ENCODE results near the gene RELN.
"Not testable (repeated sequence)": the region's sequence is repeated elsewhere in the genome, so short reads cannot be mapped to it uniquely, and the experiment has no call there.

RELN gene

DNA sequence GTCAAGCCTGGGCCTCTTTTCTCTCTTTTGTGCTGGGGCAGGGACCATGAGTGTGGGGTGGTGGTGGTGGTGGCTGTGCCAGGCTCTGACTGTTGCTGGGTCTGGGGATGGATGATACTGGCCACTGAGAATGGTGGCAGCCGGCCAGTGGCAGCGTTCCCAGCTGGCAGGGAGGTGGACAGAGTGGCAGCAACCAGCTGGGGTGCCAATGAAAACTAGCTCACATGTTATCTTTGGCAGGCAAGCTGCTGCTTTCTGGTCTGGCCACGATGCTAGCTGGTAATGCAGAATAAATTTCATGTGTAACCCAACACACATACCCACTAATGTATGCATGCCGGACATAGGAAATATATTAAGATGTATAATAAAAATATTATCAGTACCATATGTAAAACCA lies 448.4 kb downstream of the RELN start:
- no peak for DNase-seq

DNA sequence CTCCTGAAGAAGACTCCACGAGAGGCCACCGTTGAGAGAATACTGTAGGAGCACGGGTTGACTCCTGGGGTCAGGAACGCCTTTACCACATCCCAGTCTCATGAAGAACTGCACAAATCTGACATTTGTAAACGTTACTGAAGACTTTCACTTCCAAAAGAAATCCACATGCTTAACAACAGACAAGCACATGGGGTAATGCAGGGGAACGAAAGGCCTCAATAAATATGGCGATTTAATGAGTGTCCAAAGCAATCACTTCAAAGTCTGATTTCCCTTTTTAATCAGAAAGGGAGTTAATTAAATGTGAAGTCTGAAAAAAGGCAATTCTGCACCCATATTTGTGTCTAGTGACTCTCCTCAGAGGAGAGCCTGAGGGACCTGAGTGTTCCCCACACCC lies 449.1 kb downstream of the RELN start:
- DNase-seq: no peak

DNA sequence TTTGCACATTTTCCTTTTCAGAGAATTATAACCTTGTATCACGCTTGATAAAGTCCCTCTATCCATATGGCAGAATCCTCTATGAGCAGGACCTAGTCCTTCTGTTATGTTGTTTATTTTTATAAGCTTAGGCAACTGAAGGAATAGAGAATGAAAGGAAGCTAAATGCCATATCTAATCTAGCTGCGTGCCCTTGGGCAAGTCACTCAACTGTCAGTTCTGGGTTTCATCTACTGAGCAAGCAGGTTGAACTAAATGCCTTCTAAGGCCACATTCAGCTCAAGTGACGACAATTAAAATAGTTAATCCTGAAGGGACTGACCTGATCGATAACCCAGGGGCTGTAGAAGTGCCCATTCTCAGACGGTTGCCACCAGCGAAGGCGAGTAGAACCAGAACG lies 449.6 kb downstream of the RELN start:
- DNase-seq: no peak

DNA sequence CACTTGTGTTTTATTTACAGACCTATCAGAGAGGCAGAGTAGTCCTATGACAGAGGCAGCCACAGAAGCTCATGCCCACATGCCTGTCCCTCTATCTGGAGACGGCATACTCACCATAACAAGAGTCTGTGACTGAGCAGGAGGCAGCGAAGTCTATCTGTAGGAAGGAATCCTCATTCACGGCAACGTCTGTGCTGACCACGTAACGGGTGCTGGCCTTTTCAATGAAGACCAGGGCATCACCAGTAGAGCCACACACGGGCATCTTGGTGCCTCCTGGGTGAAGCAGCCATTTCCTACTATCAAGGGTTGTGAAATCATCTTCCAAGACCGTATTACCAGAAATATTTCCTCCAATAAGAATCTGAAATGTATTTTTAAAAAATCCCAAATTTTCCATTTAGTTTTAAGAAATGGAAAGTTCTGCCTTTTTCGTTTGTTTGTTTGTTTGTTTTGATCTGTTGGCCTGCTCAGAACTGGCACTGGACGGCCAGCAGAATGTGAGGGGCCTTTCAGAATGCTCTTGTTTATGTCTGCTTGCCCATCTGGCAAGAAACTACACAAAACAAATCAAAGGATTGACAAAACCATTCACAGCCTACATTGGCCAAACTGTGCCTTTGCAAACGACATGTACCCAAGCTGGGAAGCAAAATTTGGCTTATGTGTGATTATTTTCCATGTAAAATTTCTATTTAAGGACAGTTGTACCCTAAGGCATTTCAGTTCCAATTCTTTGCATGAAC lies 450.3 kb downstream of the RELN start:
- no peak for DNase-seq

DNA sequence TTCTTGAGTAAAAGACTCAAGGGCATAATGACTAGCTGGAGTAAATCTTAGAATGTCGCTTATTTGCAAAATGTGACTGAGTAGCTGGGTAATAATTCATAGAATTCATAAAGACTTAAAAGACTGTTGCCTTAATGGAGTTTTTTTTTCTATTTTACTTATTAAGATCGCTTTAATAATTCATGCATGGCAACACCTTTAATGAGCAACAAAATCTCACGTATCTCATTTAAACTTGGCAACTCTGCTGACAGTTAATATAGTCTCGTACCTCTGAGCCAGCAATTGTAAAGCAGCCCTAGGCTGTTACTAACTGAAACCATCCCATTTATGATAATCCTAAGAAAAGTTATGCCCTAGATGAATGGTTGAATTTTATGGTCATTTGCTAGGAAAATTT lies 455.7 kb downstream of the RELN start:
- no peak for DNase-seq

DNA sequence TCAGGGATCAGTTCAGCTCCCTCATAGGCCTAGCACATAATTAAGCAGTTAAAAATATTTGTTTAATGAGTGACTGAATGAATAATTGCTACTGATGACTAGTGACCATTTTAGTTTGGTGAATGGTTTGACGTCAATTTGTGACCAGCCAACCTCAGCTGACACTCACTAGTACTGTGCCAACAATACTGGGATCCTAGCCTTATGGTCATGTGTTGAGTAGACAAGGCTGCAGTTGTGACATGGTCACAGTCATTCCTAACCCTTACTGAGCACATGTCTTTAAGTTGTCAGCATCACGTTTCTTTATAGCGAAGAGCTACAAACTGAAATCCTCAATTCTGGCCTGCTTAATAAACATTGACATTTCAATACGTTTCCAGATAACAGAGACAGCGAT lies 456.5 kb downstream of the RELN start:
- no peak for DNase-seq

DNA sequence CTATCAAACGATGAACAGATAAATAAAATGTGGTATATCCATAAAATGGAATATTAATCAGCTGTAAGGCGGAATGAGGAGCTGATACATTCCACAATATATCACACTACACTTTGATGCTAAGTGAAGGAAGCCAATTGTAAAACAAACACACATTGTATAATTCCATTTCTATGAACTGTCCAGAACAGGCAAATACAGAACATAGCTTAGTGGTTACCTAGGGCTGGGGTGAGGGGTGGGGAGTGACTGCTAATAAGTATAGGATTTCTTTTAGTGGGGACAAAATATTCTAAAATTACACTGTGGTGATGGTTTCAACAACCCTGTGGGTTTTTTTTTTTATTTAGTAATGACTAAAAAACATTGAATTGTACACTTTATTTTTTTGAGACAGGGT lies 461.3 kb downstream of the RELN start:
- DNase-seq: no peak

DNA sequence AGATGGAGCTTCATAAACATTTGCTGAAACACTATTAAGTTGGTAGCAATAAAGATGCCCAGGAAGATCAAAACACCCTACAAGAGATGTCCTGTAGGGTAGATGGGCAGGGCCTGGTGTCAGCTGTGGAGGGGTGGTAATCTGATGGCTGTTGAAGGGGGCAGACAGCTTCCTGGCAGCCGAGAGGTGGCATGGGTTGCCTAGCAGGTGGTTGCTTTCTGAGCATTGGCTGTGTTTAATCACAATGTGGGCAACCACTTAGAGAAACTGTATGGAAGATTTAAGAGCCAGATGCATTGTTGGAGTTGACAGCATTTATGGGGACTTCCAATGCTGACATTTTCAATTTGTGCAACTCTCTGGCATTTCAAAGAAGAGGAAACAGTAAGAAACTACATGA lies 463.5 kb downstream of the RELN start:
- DNase-seq: no peak

DNA sequence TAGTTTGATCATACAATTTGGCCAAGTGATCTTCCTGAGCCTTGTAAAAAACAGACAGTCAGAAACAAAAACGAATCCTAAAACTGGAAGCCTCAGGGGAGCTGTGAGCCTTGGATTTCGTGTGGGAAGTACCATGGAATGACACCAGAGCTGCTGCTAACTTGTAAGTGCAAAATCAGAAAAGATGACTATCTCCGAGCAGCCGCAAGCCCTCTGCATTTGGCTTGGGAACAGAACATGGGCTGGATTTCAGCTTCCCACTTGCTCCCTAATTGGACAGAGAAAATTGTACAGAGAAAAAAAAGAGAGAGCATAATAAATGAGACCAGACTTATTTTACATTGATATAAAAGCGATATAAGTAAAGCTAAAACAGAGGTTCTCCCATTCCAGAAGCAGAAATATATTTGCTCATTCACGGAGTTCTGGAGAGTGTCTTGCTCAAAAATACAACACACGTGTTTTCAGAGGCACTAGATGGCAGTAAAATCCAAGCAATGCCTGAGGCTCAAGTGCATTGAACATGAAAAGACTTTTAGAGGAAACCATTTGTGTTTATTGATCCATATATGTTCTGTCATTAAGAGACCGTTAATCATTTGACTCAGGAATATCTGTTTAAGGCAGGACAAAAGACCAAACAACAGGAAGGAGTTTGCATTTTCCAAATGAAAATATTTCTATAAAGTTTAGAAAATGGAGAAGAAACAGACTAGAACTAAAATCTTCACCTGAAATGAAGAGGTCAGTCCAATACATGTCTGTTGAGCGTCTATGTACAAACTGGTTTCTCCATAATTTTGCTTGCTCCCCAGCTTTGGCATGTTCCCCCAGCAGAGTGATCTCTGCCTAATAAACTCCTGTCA lies 465.2 kb downstream of the RELN start:
- no peak for DNase-seq

DNA sequence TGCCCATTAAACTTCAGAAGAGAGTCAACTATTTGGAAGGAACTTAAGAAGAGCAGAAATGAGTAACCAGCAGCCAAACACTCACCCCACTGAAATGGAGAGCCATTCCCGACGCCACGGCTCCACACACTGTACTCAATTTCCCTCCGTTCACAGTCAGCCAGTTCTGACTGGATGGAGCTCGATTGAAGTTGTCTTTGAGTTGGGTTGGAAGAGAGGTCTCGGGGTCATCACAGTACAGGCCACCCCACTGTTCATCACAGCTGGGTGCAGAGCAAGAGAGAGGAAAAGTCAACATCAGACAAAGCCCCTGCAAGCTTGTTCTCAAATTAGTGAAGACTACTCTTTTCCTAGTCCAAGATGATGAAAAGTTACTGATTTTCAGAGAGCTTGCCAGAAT lies 467.5 kb downstream of the RELN start:
- no peak for DNase-seq

DNA sequence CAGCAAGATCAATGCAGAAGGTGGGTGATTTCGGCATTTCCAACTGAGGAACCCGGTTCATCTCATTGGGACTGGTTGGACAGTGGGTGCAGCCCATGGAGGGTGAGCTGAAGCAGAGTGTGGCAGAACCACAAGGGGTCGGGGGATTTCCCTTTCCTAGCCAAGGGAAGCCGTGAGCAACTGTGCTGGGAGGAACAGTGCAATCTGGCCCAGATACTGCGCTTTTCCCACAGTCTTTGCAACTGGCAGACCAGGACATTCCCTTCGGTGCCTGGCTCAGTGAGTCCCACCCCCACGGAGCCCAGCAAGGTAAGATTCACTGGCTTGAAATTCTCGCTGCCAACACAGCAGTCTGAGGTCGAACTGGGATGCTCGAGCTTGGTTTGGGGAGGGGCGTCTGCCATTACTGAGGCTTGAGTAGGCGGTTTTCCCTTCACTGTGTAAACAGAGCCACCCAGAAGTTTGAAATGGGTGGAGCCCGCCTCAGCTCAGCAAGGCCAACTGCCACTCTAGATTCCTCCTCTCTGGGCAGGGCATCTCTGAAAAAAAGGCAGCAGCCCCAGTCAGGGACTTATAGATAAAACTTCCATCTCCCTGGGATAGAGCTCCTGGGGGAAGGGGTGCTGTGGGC lies 484.8 kb downstream of the RELN start:
- no peak for DNase-seq

DNA sequence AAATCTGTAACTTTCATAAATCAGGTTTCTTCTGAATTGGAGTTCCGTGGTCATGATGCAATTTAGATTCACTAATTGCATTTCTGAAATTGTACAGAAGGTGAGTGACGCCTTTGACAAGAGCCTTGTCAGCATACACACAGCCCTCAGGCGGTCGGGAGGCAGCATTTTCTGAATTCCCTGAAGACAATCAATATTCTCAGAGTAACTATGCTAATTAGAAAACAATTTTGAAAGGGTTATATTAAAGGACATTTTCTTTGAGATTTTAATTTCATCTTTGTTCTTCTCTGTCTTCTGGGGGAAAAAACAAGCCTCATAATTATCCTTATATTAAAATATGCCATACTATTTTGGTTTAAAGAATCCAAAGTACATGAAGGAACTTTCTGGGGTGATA lies 488.3 kb downstream of the RELN start:
- DNase-seq: no peak

DNA sequence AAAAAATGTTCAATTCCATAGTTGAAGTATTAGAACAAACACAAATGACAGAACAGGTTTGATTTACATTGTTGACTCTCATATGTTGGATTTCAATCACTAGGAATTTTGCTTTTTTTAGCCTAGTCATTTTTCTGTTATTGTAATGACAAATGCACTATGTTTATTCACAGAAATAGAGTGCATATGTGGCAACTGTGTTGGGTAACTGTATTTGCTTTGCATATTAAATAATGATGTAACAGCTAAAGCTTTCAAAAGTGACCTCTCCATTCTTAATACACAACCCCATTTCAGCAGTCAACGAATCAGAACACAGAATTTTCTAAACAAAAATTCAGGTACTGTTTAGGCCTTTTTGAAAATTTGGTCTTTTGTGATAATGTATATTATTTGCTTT lies 489.5 kb downstream of the RELN start:
- DNase-seq: no peak

DNA sequence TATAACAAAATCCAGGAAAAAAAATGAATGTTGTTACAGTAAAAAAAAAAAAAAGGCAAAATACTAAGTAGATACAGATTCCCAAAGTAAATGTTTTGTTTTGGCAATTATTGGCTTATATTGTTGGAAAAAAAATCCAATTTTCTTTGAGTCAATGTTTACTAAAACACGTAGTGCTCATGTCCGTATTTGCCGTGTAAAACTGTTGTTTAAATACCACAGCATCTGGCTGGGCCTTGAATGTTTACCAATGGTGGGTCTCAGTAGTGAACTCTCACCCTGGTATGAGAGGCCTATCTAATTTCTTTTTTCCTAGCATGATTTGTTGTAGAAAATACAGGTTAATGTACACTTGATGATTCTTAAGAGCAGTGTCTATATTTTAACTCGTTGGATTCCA lies 502.0 kb downstream of the RELN start:
- DNase-seq: no peak

DNA sequence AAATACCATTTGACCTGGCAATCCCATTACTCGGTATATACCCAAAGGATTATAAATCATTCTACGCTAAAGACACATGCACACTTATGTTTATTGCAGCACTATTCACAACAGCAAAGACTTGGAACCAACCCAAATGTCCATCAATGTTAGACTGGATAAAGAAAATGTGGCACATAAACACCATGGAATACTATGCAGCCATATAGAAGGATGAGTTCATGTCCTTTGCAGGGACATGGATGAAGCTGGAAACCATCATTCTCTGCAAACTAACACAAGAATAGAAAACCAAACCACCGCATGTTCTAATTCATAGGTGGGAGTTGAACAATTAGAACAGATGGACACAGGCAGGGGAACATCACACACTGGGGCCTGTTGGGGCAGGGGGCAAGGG lies 502.6 kb downstream of the RELN start:
- not testable (repeated sequence) for DNase-seq

DNA sequence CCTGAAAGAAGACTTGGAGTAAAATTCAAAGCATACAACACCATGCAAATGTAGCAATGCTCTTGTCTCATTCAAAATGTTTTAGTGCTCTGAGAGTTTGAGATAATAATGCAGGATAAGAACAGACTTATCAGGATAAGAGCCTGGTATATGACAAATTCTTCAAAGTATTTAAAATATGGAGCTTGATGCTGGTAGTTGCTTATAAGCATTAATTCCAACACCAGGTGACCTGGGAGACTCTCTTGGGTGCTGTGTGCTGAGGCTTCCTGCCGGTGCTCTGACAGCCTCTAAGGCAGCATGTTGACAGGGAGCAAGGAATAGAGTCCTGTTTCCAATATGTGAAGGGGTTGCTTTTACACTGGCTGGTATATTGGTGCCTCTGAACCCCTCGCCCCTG lies 508.7 kb downstream of the RELN start:
- DNase-seq: no peak

DNA sequence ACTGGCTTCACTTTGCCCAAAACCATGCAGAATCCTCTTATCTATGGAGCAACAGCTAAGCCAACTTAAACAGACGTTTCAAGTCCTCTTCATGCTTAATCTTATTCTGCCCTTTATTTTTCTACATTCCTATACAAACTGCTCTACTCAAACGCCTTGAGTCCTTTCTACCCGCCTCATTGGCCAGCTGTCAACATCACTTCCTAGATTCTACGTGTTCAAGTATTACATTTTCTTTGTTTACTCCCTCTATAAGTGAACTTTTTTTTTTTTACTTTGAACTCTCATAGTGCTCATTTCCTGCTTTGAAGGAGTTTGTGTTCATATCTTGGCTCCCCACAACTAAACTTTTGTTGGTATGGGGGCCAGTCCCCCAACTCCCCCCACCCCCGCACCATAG lies 514.5 kb downstream of the RELN start:
- no peak for DNase-seq

DNA sequence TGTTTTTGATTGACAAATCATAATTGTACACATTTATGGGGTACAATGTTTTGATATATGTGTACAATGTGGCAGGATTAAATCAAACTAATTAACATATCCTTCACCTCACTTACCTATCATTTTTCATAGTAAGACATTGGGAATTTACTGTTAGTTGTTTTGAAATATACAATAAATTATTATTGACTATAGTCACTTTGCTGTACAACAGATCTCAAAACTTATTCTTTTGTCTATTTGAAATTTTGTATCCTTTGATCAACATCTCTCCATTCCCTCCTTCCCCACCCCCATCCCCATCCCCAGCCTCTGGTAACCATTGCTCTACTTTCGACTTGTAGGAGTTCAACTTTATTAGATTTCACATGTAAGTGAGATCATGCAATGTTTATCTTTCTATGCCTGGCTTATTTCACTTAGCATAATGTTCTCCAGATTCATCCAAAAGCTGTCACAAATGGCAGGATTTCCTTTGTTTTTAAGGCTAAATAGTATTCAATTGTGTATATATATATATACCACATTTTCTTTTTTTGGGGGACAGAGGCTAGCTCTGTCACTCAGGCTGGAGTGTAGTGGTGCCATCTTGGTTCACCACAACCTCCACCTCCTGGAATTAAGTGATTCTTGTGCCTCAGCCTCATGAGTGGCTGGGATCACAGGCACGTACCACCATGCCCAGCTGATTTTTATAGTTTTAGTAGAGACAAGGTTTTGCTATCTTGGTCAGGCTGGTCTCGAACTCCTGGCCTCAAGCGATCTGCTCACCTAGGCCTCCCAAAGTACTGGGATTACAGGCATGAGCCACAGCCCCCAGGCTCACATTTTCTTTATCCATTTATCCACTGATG lies 520.1 kb downstream of the RELN start:
- no peak for DNase-seq

DNA sequence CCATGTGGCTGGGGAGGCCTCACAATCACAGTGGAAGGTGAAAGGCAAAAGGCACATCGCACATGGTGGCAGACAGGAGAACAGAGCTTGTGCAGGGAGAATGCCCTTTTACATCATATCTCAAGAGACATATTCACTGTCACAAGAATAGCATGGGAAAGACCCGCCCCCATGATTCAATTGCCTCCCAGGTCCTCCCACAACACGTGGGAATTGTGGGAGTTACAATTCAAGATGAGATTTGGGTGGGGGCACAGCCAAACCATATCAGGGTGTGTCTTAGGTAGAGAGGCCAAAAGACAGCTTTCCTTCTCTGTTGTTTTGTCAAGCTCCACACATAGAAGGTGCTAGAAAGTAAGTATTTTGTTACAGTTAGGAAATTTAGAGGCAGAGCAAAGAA lies 522.6 kb downstream of the RELN start:
- no peak for DNase-seq

DNA sequence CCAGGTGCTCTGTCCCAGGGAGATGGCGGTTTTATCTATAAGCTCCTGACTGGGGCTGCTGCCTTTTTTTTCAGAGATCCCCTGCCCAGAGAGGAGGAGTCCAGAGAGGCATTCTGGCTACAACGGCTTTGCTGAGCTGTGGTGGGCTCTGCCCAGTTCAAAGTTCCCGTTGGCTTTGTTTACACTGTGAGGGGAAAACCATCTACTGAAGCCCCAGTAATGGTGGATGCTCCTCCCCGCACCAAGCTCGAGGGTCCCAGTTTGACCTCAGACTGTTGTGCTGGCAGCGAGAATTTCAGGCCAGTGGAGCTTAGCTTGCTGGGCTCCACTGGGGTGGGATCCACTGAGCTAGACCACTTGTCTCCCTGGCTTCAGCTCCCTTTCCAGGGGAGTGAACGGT lies 527.1 kb downstream of the RELN start:
- no peak for DNase-seq

DNA sequence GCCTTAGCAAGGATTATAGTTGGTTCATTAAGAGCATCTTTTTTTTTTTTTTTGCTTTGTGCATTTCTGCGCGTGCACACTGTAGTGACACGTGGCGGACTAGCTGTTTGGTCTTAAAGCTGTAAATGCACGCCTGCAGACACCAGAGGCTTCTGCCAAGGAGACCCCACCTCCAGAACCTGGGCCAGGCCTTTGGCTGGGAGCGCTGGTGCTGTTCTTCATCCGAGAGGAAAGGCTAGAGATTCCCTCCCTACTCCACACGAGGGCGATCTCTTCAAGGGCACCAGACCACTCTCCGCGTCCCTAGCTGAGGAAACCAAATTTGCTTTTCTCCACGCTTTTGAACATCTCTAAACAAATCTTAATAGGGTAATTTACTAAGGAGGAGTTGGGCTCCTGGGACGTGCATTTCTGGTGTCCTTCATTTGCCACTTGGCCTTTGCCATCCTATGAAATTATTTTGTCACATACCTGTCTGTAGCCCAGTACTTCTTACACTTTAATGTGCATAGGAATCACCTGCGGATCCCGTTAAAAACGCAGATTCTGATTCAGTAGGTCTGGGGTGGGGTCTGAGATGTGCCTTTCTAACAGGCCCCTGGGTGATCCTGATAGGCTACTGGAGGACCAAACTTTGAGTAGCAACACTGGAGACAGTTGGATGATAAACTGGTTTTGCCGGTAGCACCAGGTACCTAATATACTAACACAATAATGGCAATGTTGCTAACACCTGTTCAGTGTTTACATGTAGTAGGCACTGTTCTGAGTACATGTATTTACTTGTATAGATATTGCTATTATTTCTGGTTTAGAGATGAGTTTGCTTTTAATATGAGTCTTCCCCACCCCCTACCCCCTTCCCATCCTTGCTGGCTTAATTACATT lies 542.1 kb downstream of the RELN start:
- peak; percentile 62 for DNase-seq

DNA sequence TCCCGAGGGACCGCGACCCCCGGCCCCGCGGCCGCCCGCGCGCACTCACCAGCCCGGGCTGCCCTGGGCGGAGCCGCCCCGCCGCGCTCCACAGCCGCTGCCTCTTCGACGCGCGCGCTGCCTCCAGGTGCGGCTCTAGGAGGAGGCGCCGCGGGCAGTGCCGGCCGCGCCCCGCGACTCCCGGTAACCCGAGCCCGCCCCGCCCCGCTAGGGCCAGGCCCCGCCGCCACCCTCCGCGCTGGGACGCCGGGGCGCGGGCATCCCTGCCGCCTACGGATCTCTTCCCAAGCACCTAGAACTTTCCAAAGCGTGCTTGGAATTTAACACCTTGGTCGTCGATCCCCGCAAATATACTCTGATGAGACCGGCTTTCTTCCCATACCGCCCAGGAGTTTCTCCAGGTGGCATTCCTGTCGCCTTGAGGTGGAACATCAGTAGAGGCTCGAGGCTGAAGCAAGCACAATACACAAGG lies 543.4 kb downstream of the RELN start, which contains the start of gene SLC26A5:
SLC26A5 (minus strand) TSS at position 159 of the 472 bp plus-strand sequence. CDS start 24,693 bp downstream, outside the sequence.
- DNase-seq: peak; percentile 11
